Left lung (tissue), 10 donors: ENCODE measurements around the gene KDM7A. TPM values are rescaled to one million over a fixed set of nuclear protein-coding genes. Genes with fewer than 3 reads are reported as not detected.

Experiments
- ATAC-seq: fragments of 200-7000 bp; cut with Tn5 transposase; one replicate; pipeline ENCODE4 v1.9.1; 2020; ENCODE audit warnings: moderate library complexity
- DNase-seq, 4 donors: peaks; one replicate each; pipeline ENCODE4 v3.0.0-alpha.2; 2013 to 2020
- H3K27ac ChIP-seq, 2 donors: fragments of 200-600 bp; sonication (generic) in 1 of 2; one replicate each; pipeline versions ENCODE4 v1.5.0 to v1.8.0; 2020 to 2021
- H3K27me3 ChIP-seq, 2 donors: fragments of 200-600 bp; sonication (generic) in 1 of 2; one replicate each; pipeline versions ENCODE4 v1.5.0 to v1.8.0; 2020 to 2021
- H3K36me3 ChIP-seq, 2 donors: fragments of 200-600 bp; sonication (generic) in 1 of 2; one replicate each; pipeline versions ENCODE4 v1.5.0 to v1.8.0; 2020 to 2021
- H3K4me1 ChIP-seq, 2 donors: fragments of 200-600 bp; one replicate each; pipeline ENCODE4 v1.8.0; 2021
- H3K4me3 ChIP-seq, 2 donors: fragments of 200-600 bp; sonication (generic) in 1 of 2; one replicate each; pipeline versions ENCODE4 v1.5.0 to v1.8.0; 2020 to 2021; ENCODE audit warnings: mild to moderate bottlenecking in 1 of 2
- H3K9me3 ChIP-seq, 2 donors: fragments of 200-600 bp; sonication (generic) in 1 of 2; one replicate each; pipeline versions ENCODE4 v1.5.0 to v1.8.0; 2020 to 2021
- CTCF ChIP-seq, 2 donors: fragments of 200-600 bp; sonication (generic) in 1 of 2; IDR thresholded peaks; one replicate each; pipeline versions ENCODE4 v1.5.0 to v1.8.0; 2021; ENCODE audit warnings: antibody characterized with exemption in 2 of 2
- intact Hi-C, 2 donors: fragments of 100-400 bp; cut with DNase I; formaldehyde crosslinking; loops; one replicate each; pipeline versions ENCODE4 v1.11.2 to v1.14.2; 2022
- polyA plus RNA-seq, 6 donors: library from polyadenylated mRNA; unstranded; fragments of 120-200 nt; gene quantifications; one replicate each; pipeline ENCODE4 v1.2.1, GENCODE V29; 2013; ENCODE audit not compliant: insufficient read length in 6 of 6
- total RNA-seq, 2 donors: library from RNA; stranded (reverse); fragmentation: NEBNext Ultra II Directional; extraction: Animal tissue kit (Norgen Biotek cat#: 25700); gene quantifications; one replicate each; pipeline ENCODE4 v1.2.1, GENCODE V29; 2021
- donor health status: DM: no; HTN: yes; CAD: no.
- donor health status: DM: no; HTN: no; CAD: no.

Gene KDM7A
- total and polyA plus RNA-seq, 8 donors, result 13.2 to 20.1 (median 15.5) TPM

DNA sequence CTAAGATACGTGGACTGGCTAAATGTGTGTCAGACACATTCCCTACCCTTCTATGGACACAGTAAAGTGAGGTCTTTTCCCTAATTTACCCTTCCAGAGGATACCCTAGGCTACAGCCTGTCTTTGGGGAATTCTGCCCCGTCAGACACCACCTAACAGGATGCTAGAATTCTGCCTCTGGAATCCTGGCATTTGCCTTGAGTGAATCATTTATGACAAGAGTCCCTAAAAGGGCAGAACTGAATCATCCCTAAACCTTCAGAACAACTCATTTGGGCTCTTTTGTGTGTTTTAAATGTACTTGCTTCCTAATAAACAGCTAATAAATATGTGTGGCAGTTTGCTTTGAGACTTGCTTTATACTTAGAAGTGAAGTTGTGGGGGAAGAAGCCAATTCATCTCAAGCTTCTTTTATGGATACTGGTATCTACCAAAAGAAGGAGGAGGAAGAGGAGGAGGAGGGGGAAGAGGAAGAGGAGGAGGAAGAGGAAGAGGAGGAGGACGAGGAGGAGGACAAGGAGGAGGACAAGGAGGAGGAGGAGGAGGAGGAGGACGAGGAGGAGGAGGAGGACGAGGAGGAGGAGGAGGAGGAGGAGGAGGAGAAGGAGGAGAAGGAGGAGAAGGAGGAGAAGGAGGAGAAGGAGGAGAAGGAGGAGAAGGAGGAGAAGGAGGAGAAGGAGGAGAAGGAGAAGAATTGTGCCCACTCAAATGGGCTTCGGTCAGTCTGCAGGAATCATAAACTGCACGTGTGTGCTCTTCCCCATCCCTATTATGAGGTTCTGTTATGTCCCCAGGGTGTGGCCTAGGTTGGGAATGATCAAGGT lies 141.2 kb downstream of the KDM7A start:
- no peaks in the 10 kb centered on the region for H3K27me3 ChIP-seq
- H3K9me3 ChIP-seq, result no peaks in the 10 kb centered on the region
- H3K27ac ChIP-seq, result no peak overlapping the region
- intact Hi-C loops, result no loop called here
- peaks cover 0 to 14% of the 10 kb centered on the region in 2 donors for H3K4me1 ChIP-seq
- H3K36me3 ChIP-seq, result peaks cover 0 to 89% of the 10 kb centered on the region in 2 donors
- H3K4me3 ChIP-seq, result no peak overlapping the region
- DNase-seq (no peak), ATAC-seq (peak; percentile 26)
- no peak for TF ChIP-seq CTCF (IDR thresholded peaks at IDR 0.05)

Other genes with a start within 250 kb of the KDM7A start
- gene PARP12, start 114.0 kb downstream of the KDM7A start, total RNA-seq, result 10 to 100 TPM; 46.9 to 68.2 TPM
- 10 to 100 TPM; 29.4 to 36.4 (median 32.3) TPM for gene PARP12, start 114.0 kb downstream of the KDM7A start, polyA plus RNA-seq
- 10 to 100 TPM; 36.2 to 41.1 TPM for gene SLC37A3, start 221.5 kb upstream of the KDM7A start, total RNA-seq
- 10 to 100 TPM; 50.7 to 58.5 (median 53.1) TPM for gene SLC37A3, start 221.5 kb upstream of the KDM7A start, polyA plus RNA-seq
- gene RAB19, start 227.1 kb upstream of the KDM7A start, total RNA-seq, result 1 to 10 TPM; 1.6 to 5.1 TPM
- 1 to 10 TPM in 5 of 6 donors, under 1 TPM in 1; 0.97 to 2.0 (median 1.3) TPM for gene RAB19, start 227.1 kb upstream of the KDM7A start, polyA plus RNA-seq